ENCODE data around the gene RTL1. TPM values are rescaled to one million over a fixed set of nuclear protein-coding genes. Genes with fewer than 3 reads are reported as not detected.

Gene RTL1
- total RNA-seq, 1 experiment from 2014 or later: 0.16 TPM

- no peak for DNase-seq (ENCODE audit: low spot score)
Measured at GRCh38 chr14:100834794-100835547, 68.6 kb downstream of the RTL1 start.

GRCh38 chr14:100834082-100834793, 69.3 kb downstream of the RTL1 start:
- DNase-seq (ENCODE audit: low spot score): no peak

GRCh38 chr14:100832311-100832960, 71.1 kb downstream of the RTL1 start:
- DNase-seq (ENCODE audit: low spot score): no peak

GRCh38 chr14:100830681-100831080, 72.8 kb downstream of the RTL1 start:
- DNase-seq (ENCODE audit: low spot score): no peak

Other genes starting within 250 kb of the RTL1 start
- gene DLK1, start 176.8 kb downstream of the RTL1 start, total RNA-seq (2014; rRNA removed; shearing (Covaris generic)): not detected in 2 replicates
- not detected in 2 replicates for gene MEG3, start 77.6 kb downstream of the RTL1 start, total RNA-seq (2014; rRNA removed; shearing (Covaris generic))

Data from A172 (cell line).